ENCODE measurements around the gene OPCML. TPM values are rescaled to one million over a fixed set of nuclear protein-coding genes. Genes with fewer than 3 reads are reported as not detected.

The OPCML gene
- total RNA-seq, 1 experiment from 2014 or later: 0.58 TPM

GRCh38 chr11:132779497-132779896, 752.8 kb downstream of the OPCML start:
- no peaks in the 10 kb centered on the region for H3K36me3 ChIP-seq
- H3K4me1 ChIP-seq (replicated peaks): no peaks in the 10 kb centered on the region
- no peak for DNase-seq (ENCODE audit: low read depth in 1 of 2, low spot score in 2 of 2)
- H3K27ac ChIP-seq: no peak overlapping the region
- H3K9me3 ChIP-seq (replicated peaks): no peaks in the 10 kb centered on the region
- H3K27me3 ChIP-seq (replicated peaks): no peaks in the 10 kb centered on the region
- no peak overlapping the region for H3K4me3 ChIP-seq

- Histone ChIP-seq H3K4me1 (replicated peaks) (no peaks in the 10 kb centered on the region), H3K9me3 (replicated peaks) (no peaks in the 10 kb centered on the region), H3K27me3 (replicated peaks) (no peaks in the 10 kb centered on the region), H3K36me3 (no peaks in the 10 kb centered on the region), H3K27ac (no peak overlapping the region), H3K4me3 (no peak overlapping the region)
- DNase-seq (ENCODE audit: low read depth in 1 of 2, low spot score in 2 of 2): no peak
Observed at GRCh38 chr11:132777067-132777975, 755.0 kb downstream of the OPCML start.

DNA sequence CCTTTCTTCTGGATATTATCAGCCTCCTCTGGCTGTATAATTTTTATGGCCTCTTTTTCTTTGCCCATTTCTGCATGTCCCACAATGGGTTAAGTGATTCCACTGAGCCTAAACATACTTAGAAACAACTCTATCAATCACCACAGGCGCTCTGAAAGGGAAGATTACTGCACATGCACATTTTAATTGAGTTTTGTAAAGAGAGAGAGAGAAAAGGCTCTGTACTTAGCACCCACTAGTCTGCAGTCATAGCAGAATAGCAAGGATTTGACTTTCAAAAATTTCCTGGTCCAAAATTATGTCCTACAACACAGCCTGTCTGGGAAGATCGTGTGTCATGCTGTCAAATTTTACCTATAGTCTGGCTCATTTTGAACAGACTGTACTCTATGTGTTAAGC, 758.5 kb downstream of the OPCML start:
- Histone ChIP-seq H3K27ac (no peak overlapping the region), H3K4me3 (no peak overlapping the region), H3K36me3 (no peaks in the 10 kb centered on the region), H3K4me1 (replicated peaks) (no peaks in the 10 kb centered on the region), H3K9me3 (replicated peaks) (no peaks in the 10 kb centered on the region), H3K27me3 (replicated peaks) (no peaks in the 10 kb centered on the region)
- no peak for DNase-seq (ENCODE audit: low read depth in 1 of 2, low spot score in 2 of 2)

DNA sequence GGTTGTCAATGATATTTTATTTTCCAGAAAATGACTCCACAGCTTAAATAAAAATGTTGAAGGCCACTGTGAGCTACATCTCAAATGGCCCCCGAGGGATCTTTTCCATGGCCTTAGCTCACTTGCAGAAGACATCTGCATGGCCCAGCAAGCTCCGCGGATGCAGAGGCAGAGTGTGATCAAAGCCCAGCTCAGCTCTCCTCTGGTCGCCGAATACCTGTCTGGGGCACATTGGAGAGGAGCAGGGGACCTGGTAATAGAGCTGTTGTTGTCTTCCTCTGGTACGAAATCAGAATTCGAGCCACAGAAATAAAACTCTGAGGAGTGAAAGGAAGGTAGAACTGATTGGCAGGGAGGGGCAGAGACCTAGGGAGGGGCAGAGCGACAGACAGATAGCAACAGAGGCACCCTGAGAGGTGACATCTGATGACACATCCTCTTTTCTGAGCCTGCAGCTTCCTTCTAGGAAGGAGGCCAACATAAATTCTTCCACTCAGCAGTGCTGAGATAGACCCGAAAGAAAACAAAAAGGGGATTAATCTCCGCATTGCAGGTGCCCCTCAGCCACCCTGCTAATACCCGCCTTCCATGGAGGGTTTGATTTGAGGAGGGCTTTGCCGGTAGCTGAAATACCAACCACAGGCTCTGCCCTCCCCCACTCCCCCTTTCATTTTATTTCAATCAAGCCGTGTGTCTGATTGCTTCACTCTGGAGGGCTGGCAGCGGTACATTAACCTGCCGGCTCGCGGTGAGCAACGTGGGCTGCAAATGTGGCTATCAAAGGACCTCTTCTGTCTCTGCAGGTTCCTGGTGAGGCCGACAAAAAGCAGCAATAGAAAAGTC, 759.4 kb downstream of the OPCML start:
- Histone ChIP-seq H3K4me1 (replicated peaks) (no peaks in the 10 kb centered on the region), H3K9me3 (replicated peaks) (no peaks in the 10 kb centered on the region), H3K4me3 (no peak overlapping the region), H3K27ac (no peak overlapping the region), H3K27me3 (replicated peaks) (no peaks in the 10 kb centered on the region), H3K36me3 (no peaks in the 10 kb centered on the region)
- no peak for DNase-seq (ENCODE audit: low read depth in 1 of 2, low spot score in 2 of 2)

- Histone ChIP-seq H3K9me3 (replicated peaks) (no peaks in the 10 kb centered on the region), H3K4me3 (no peak overlapping the region), H3K4me1 (replicated peaks) (no peaks in the 10 kb centered on the region), H3K36me3 (no peaks in the 10 kb centered on the region), H3K27ac (no peak overlapping the region), H3K27me3 (replicated peaks) (no peaks in the 10 kb centered on the region)
- DNase-seq (ENCODE audit: low read depth in 1 of 2, low spot score in 2 of 2): no peak
Observed at GRCh38 chr11:132771746-132772145, 760.6 kb downstream of the OPCML start.

- DNase-seq (ENCODE audit: low read depth in 1 of 2, low spot score in 2 of 2): no peak
- Histone ChIP-seq H3K4me3 (no peak overlapping the region), H3K4me1 (replicated peaks) (no peaks in the 10 kb centered on the region), H3K27me3 (replicated peaks) (no peaks in the 10 kb centered on the region), H3K27ac (no peak overlapping the region), H3K9me3 (replicated peaks) (no peaks in the 10 kb centered on the region), H3K36me3 (no peaks in the 10 kb centered on the region)
Observed at GRCh38 chr11:132770829-132771530, 761.3 kb downstream of the OPCML start.

GRCh38 chr11:132763503-132763902, 768.8 kb downstream of the OPCML start:
- Histone ChIP-seq H3K9me3 (replicated peaks) (no peaks in the 10 kb centered on the region), H3K27me3 (replicated peaks) (no peaks in the 10 kb centered on the region), H3K27ac (no peak overlapping the region), H3K4me3 (no peak overlapping the region), H3K4me1 (replicated peaks) (no peaks in the 10 kb centered on the region), H3K36me3 (no peaks in the 10 kb centered on the region)
- no peak for DNase-seq (ENCODE audit: low read depth in 1 of 2, low spot score in 2 of 2)

DNA sequence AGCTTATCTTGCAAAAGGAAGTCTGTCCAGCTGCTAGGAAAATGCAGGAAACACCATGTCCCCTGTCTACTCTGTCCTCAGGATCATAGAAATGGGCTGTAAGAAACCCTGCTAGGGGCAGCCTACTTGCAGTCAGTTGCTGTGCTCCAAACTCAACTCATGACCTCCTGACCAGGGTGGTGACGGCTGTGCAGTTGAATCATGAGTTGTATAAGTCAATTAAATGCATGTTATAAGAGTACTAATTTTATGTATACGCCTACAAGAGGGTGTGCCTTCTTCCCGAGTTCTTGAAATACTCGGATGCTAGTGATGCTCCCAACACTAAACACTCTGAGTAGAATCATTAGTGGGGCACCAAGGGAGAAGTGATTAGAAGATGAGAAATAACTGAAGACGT, 776.4 kb downstream of the OPCML start:
- H3K9me3 ChIP-seq (replicated peaks): no peaks in the 10 kb centered on the region
- no peaks in the 10 kb centered on the region for H3K27me3 ChIP-seq (replicated peaks)
- H3K27ac ChIP-seq: no peak overlapping the region
- no peak overlapping the region for H3K4me3 ChIP-seq
- no peaks in the 10 kb centered on the region for H3K36me3 ChIP-seq
- no peak for DNase-seq (ENCODE audit: low read depth in 1 of 2, low spot score in 2 of 2)
- no peaks in the 10 kb centered on the region for H3K4me1 ChIP-seq (replicated peaks)

GRCh38 chr11:132751516-132752250, 780.6 kb downstream of the OPCML start:
- no peak overlapping the region for H3K4me3 ChIP-seq
- H3K4me1 ChIP-seq (replicated peaks): no peaks in the 10 kb centered on the region
- no peaks in the 10 kb centered on the region for H3K36me3 ChIP-seq
- no peaks in the 10 kb centered on the region for H3K27me3 ChIP-seq (replicated peaks)
- H3K27ac ChIP-seq: no peak overlapping the region
- no peaks in the 10 kb centered on the region for H3K9me3 ChIP-seq (replicated peaks)
- DNase-seq (ENCODE audit: low read depth in 1 of 2, low spot score in 2 of 2): no peak

- Histone ChIP-seq H3K9me3 (replicated peaks) (no peaks in the 10 kb centered on the region), H3K36me3 (no peaks in the 10 kb centered on the region), H3K27ac (no peak overlapping the region), H3K4me1 (replicated peaks) (no peaks in the 10 kb centered on the region), H3K4me3 (no peak overlapping the region), H3K27me3 (replicated peaks) (no peaks in the 10 kb centered on the region)
- no peak for DNase-seq (ENCODE audit: low read depth in 1 of 2, low spot score in 2 of 2)
Observed at GRCh38 chr11:132746305-132746704, 786.0 kb downstream of the OPCML start.

- no peak for DNase-seq (ENCODE audit: low read depth in 1 of 2, low spot score in 2 of 2)
- Histone ChIP-seq H3K4me3 (no peak overlapping the region), H3K27me3 (replicated peaks) (no peaks in the 10 kb centered on the region), H3K27ac (no peak overlapping the region), H3K9me3 (replicated peaks) (no peaks in the 10 kb centered on the region), H3K36me3 (no peaks in the 10 kb centered on the region), H3K4me1 (replicated peaks) (no peaks in the 10 kb centered on the region)
Observed at GRCh38 chr11:132745306-132745705, 787.0 kb downstream of the OPCML start.

DNA sequence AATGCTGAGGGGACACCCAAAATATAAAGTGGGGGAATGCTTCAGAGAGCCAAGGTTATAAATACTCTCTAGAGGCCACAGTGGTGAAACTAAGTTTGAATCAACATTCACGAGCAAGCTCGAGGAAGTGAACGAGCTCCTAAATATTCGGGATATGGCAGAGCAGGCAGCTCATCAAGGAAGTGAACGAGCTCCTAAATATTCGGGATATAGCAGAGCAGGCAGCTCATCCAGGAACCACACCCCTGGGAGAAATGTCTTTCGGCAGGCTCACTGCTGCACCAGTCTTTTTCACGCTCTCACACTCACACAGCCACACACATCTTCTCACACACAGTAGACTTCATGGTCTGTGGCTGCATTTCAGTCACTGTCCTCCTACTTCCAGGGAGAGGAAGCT, 787.5 kb downstream of the OPCML start:
- no peak for DNase-seq (ENCODE audit: low read depth in 1 of 2, low spot score in 2 of 2)
- Histone ChIP-seq H3K27me3 (replicated peaks) (no peaks in the 10 kb centered on the region), H3K4me3 (no peak overlapping the region)

DNA sequence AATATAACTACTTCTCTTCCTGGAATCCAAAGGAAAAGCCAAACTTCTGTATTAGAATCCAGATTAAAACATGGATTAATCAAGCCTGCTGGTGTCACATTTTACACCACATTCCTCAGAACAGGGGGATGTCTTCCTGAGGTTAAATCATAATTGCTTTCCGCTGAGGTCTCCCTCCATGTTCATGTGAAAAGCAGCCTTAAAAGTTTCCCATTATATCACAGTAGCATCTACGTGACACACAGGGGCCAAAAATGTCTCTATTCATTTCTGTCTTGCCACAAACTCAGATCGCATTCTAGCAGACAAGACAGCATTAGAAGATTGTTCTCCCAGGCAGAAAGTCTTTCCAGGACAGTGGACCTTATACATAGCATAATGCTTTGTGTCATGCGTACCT, 788.7 kb downstream of the OPCML start:
- no peak for DNase-seq (ENCODE audit: low read depth in 1 of 2, low spot score in 2 of 2)
- Histone ChIP-seq H3K36me3 (no peaks in the 10 kb centered on the region), H3K27me3 (replicated peaks) (no peaks in the 10 kb centered on the region), H3K27ac (no peak overlapping the region), H3K4me3 (no peak overlapping the region), H3K9me3 (replicated peaks) (no peaks in the 10 kb centered on the region), H3K4me1 (replicated peaks) (no peaks in the 10 kb centered on the region)

More for the DNA sequence above, 787.5 kb downstream of the OPCML start:
- no peaks in the 10 kb centered on the region for H3K9me3 ChIP-seq (replicated peaks)
- H3K4me1 ChIP-seq (replicated peaks): no peaks in the 10 kb centered on the region
- H3K27ac ChIP-seq: no peak overlapping the region
- no peaks in the 10 kb centered on the region for H3K36me3 ChIP-seq
